HK-2 (cell line): Measurements from ENCODE around the gene INPP5A.
"Not testable (repeated sequence)": the region's sequence is repeated elsewhere in the genome, so short reads cannot be mapped to it uniquely, and the experiment has no call there.

Experiments used
- DNase-seq: peaks from one replicate; pipeline ENCODE4 v3.0.0-alpha.2; 2018; ENCODE audit not compliant: unreplicated experiment

Gene INPP5A

GRCh38 chr10:132562916-132563456, 25.4 kb downstream of the INPP5A start:
- no peak for DNase-seq

- no peak for DNase-seq
Measured at GRCh38 chr10:132563485-132564248, 26.1 kb downstream of the INPP5A start.

GRCh38 chr10:132564249-132564605, 26.6 kb downstream of the INPP5A start:
- no peak for DNase-seq

- no peak for DNase-seq
Measured at GRCh38 chr10:132564690-132565089, 27.1 kb downstream of the INPP5A start.

- no peak for DNase-seq
Measured at GRCh38 chr10:132565516-132566209, 28.1 kb downstream of the INPP5A start.

- DNase-seq, result no peak
Measured at GRCh38 chr10:132566892-132567291, 29.3 kb downstream of the INPP5A start.

- no peak for DNase-seq
Measured at GRCh38 chr10:132570265-132570664, 32.7 kb downstream of the INPP5A start.

GRCh38 chr10:132570771-132571649, 33.4 kb downstream of the INPP5A start:
- DNase-seq, result no peak

GRCh38 chr10:132571650-132572544, 34.3 kb downstream of the INPP5A start:
- peak; percentile 89 for DNase-seq

- peak; percentile 31 for DNase-seq
Measured at GRCh38 chr10:132572545-132572937, 35.0 kb downstream of the INPP5A start.

- not testable (repeated sequence) for DNase-seq
Measured at GRCh38 chr10:132572946-132573345, 35.4 kb downstream of the INPP5A start.

- no peak for DNase-seq
Measured at GRCh38 chr10:132574288-132574687, 36.7 kb downstream of the INPP5A start.

- DNase-seq, result peak; percentile 72
Measured at GRCh38 chr10:132574783-132575319, 37.3 kb downstream of the INPP5A start.

- DNase-seq, result peak; percentile 65
Measured at GRCh38 chr10:132575320-132576201, 38.0 kb downstream of the INPP5A start.

GRCh38 chr10:132576671-132577349, 39.2 kb downstream of the INPP5A start:
- no peak for DNase-seq

- DNase-seq, result peak; percentile 58
Measured at GRCh38 chr10:132577350-132578003, 39.9 kb downstream of the INPP5A start.

- DNase-seq, result no peak
Measured at GRCh38 chr10:132578287-132578951, 40.8 kb downstream of the INPP5A start.
